Retinal pigment epithelial cell (primary cell): ENCODE measurements around the gene POLE.

Source experiments
- DNase-seq: peaks from one replicate; pipeline ENCODE4 v3.0.0-alpha.2; 2010; ENCODE audit warnings: low read depth
- H3K4me3 ChIP-seq: 2 replicates; pipeline ENCODE4 v1.5.1; 2011; ENCODE audit warnings: mild to moderate bottlenecking, low read length, control low read depth, moderate library complexity
- TF ChIP-seq, protein P1 (sequence below): conservative IDR thresholded peaks from 2 replicates; pipeline ENCODE4 v1.5.1; 2011; ENCODE audit warnings: low read depth, low read length, control low read depth, inconsistent platforms

The POLE gene

DNA sequence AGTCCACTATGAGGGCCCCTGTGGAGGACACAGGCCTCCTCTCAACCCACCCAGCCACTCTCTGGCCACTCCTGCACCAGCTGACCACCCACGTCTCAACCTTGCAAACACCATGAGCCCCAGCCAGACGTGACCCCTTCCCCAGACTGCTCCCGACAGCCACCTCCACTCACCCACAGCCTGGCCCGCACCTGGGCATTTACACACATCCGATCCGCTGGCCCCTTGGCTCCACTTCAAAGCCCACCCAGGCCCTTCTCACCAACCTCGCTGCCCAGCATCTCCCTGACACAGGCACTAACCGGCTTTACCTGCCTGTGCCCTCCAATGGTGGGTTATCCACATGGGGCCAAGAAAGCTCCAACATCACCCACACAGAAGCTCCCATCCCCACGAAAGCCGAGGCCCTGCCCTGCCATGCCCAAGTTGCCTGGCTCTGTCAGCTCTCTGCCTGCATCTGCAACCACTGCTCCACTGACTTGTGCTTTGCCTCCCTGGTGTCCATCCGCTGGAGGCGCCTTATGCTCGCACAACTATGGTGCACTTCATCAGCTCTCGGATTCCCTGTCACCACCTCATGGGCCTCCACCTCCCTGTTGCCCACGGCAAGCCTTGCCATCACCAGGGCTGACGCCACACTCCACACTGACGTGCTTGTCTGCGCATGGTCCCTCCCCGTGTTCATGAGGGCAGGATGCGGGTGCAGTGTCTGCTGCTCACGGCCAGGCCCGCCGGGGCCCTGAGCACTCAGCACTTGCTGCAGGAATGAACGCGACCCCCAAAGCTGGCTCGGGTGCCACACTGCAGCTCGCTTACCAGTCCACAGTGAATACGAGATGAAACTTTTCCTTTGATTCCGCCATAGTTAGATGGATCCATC lies 51.8 kb downstream of the POLE start:
- TF ChIP-seq, protein P1, sequence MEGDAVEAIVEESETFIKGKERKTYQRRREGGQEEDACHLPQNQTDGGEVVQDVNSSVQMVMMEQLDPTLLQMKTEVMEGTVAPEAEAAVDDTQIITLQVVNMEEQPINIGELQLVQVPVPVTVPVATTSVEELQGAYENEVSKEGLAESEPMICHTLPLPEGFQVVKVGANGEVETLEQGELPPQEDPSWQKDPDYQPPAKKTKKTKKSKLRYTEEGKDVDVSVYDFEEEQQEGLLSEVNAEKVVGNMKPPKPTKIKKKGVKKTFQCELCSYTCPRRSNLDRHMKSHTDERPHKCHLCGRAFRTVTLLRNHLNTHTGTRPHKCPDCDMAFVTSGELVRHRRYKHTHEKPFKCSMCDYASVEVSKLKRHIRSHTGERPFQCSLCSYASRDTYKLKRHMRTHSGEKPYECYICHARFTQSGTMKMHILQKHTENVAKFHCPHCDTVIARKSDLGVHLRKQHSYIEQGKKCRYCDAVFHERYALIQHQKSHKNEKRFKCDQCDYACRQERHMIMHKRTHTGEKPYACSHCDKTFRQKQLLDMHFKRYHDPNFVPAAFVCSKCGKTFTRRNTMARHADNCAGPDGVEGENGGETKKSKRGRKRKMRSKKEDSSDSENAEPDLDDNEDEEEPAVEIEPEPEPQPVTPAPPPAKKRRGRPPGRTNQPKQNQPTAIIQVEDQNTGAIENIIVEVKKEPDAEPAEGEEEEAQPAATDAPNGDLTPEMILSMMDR: no peak
- DNase-seq: no peak
- no peak overlapping the region for H3K4me3 ChIP-seq

DNA sequence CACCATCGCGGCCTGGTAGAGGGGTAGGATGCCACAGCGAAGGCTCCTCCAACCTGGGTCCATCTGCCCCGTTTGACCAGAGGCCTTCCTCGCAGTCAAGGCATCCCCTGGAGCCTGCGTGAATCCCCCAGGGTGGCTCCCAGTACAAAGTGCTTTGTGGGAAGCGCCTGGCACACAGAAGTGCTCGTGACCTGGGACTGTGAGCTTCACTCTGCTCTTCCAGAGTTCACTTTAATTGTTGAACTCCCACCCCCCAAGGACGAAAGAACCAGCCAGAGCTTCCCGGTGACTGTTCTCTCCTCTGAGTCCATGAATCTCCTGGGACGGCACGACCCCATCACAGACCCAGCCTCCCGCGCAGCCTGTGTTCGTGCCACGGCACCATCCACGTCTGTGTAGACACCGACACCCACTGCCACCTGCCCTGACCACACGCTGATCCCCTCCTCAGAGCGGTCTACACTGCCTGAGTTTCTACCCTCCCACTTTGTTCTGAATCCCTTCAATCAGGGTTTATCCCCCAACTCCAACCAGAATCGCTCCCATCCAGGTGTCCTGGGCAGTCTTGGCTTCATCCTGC lies 52.6 kb downstream of the POLE start:
- DNase-seq: no peak
- H3K4me3 ChIP-seq: no peak overlapping the region
- TF ChIP-seq, protein P1: no peak

DNA sequence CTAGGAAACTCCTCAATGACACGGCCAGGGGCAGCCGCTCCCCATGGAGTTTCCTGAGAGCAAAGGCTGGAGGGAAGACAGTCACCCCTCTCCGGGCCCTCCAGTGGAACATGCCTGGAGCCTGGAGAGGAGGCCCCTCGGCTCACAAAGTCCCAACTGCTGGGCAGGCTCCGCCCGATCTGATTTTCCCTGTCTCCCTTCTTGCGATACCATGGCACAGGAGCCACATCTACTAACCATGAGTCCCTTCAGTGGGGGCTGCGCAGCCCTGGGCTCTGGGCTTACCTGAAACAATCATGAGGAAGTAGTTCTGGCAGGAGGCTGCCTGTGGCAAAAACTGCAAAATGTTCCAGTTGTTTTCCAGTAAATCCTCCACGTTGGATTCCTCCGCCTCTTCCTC lies 53.2 kb downstream of the POLE start:
- TF ChIP-seq, protein P1: no peak
- no peak for DNase-seq
- H3K4me3 ChIP-seq: no peak overlapping the region

DNA sequence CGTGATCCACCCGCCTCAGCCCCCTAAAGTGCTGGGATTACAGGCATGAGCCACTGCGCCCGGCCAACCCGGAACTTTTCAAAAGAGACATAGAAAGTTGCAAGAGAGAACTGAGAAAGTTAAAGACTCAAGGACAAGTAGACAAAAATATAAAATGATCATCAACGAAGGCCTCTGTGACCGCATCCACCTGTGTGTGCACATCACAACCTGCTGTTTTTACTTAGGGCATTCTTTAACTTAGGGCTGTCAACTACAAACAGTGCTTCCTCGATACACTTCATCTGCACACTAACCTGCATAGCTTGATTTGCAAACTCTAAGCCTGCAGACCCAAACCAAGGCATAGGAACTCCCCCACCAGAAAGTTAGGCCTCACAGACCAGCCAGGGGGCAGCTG lies 53.7 kb downstream of the POLE start:
- no peak for DNase-seq
- no peak overlapping the region for H3K4me3 ChIP-seq
- TF ChIP-seq, protein P1: no peak

DNA sequence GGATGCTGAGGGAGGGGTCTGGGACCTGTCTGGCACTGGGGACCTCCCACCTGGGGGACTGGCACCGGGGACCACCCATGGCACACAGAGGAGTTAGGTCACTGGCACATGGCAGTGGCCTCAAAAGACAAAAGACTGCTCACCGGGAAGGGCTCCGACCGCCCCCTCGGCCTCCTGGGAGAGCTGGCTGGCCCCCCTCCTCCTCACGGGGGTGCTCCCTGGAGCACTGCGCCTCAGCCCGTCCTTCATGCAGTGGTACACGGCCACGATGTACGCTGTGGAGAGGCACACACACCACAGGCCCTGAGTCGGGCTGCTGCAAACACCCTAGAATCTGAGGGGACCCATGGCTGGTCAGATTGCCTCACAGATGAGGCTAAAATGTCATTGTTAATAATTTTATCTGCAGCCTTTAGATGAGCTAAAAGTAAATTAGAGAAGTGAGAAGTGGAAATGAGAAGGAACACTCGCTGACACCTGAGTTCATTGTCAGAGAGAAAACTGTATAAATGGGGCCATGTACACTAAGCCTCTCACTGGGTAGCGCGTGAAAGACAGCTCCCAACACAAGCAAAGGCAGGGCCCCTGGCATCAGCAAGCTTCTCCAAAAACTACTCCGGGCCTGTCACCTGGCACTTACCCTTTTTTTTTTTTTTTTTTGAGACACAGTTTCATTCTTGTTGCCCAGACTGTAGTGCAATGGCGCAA lies 54.5 kb downstream of the POLE start:
- no peak overlapping the region for H3K4me3 ChIP-seq
- no peak for DNase-seq
- TF ChIP-seq, protein P1: no peak

DNA sequence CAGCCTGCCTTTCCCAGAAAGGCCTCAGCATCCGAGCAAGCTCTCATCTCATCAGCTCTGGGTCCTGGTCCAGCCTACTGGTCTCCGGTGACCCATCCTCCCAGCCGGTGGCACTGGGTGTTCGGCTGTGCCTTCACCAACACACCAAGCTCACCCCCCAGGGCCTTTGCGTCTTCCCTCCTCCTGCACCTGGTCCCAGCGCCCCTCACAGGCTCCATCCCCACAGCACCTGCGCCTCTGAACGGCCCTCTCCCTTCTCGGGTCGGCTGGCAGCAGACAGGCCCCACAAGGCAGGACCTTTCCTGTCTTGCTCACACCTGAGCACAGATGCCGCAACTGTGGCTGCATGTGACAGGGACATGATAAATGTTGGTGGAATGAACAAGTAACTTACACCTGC lies 55.5 kb downstream of the POLE start:
- TF ChIP-seq, protein P1: no peak
- DNase-seq: no peak
- H3K4me3 ChIP-seq: no peak overlapping the region

DNA sequence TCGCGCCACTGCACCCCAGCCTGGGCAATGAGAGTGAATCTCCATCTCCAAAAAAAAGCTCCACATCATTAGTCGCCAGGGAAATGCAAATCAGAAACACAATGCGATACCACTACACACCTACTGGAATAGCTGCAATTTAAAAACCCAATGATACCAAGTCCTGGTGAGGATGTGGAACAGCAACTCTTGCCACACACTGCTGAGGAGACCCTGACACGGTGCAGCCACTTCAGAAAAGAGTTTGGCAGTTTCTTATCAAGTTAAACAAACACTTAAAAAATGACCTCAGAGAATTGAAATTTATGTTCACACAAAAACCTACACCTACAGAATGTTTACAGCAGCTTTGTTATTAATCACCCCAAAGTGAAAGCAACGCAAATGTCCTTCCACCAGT lies 56.5 kb downstream of the POLE start:
- no peak for DNase-seq
- TF ChIP-seq, protein P1: no peak
- no peak overlapping the region for H3K4me3 ChIP-seq
